ENCODE results near the gene KIFC3. TPM values are rescaled to one million over a fixed set of nuclear protein-coding genes. Genes with fewer than 3 reads are reported as not detected.
A peak's percentile ranks its signal among the peaks of the same experiment; 100 is the strongest.

KIFC3 gene
- total and polyA plus RNA-seq, 2 of the 13 experiments (the other 11 are each of a cell fraction or from before 2014, with no cell fraction given) = 42.1 to 45.3 TPM

GRCh38 chr16:57791195-57791892, 10.9 kb downstream of the KIFC3 start (continued):
- peak; percentile 46 for TF ChIP-seq ZNF687 (CRISPR knock-in tag; IDR thresholded peaks at IDR 0.05)
- TF ChIP-seq, protein P1, sequence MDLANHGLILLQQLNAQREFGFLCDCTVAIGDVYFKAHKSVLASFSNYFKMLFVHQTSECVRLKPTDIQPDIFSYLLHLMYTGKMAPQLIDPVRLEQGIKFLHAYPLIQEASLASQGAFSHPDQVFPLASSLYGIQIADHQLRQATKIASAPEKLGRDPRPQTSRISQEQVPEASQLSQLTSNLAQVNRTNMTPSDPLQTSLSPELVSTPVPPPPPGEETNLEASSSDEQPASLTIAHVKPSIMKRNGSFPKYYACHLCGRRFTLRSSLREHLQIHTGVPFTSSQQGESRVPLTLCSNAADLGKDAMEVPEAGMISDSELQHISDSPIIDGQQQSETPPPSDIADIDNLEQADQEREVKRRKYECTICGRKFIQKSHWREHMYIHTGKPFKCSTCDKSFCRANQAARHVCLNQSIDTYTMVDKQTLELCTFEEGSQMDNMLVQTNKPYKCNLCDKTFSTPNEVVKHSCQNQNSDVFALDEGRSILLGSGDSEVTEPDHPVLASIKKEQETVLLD (CRISPR knock-in tag; IDR thresholded peaks at IDR 0.05; ENCODE audit: low read depth) = no peak
- no peak for TF ChIP-seq ZNF788 (CRISPR knock-in tag; IDR thresholded peaks at IDR 0.05; ENCODE audit: borderline replicate concordance)

DNA sequence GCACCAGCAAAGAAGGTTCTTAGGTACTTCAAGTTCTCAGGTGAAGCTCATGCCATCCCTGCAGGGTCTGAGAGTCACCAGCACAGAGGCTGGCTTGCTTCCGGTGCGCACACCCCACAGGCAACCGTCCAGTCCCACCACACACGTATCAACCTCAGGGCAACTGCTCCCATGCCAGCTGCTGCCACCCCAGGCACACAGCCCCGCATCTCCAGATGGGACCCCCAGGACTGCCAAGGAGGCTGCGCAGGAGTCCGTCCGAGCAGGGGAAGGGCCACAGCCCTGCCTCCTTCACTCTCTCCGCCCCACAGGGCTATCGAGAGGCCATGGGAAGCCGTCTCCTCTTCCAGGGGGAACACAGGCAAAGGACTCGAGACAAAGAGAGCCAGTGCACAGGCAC, 13.3 kb downstream of the KIFC3 start:
- Histone ChIP-seq H3K9me3 (ENCODE audit: low read length) (no peaks in the 10 kb centered on the region), H3K9ac (ENCODE audit: insufficient read depth, low read depth, low read length) (no peak overlapping the region), H3K27me3 (ENCODE audit: control insufficient read depth in 1 of 2, insufficient read depth in 2 of 2, low read length in 2 of 2) (no peaks in the 10 kb centered on the region), H3K4me3 (replicated peaks in 1 of 3; ENCODE audit: insufficient read depth in 1 of 3, low read depth in 2 of 3, low read length in 3 of 3) (no peak overlapping the region), H3K4me2 (ENCODE audit: low read depth, low read length) (no peak overlapping the region), H3K36me3 (replicated peaks in 1 of 2; ENCODE audit: control insufficient read depth in 1 of 2, insufficient read depth in 2 of 2, low read length in 2 of 2) (peaks cover 27 to 57% of the 10 kb centered on the region in 2 experiments), H2AFZ (ENCODE audit: low read length) (no peak overlapping the region), H4K20me1 (ENCODE audit: insufficient read depth, low read length) (no peaks in the 10 kb centered on the region), H3K79me2 (ENCODE audit: insufficient read depth, low read length) (no peaks in the 10 kb centered on the region), H3K27ac (ENCODE audit: extremely low read length, insufficient read depth, low read length) (no peak overlapping the region), H3K4me1 (ENCODE audit: insufficient read depth, low read length) (peaks cover 23% of the 10 kb centered on the region)
- FAIRE-seq (no peak), ATAC-seq (no peak), DNase-seq (ENCODE audit: low spot score) (no peak)
- WGBS (ENCODE audit: low lambda C conversion rate) = 96% methylated on average over 10 of the region's 12 CpGs
- TF ChIP-seq ZNF768 (CRISPR knock-in tag; IDR thresholded peaks at IDR 0.05) (0 out of 2 replicates have a peak, but pooled peaks have one; percentile 13), ZNF777 (CRISPR knock-in tag; IDR thresholded peaks at IDR 0.05) (no peak)
- BruUV-seq (replicated peaks) = no TSS peak
- POLR2A ChIA-PET = interaction anchor here (8.1 kb wide), 1 partner anchor 10 kb away, joined by 141 read pairs; the partner anchor contains the start of gene KIFC3
- CTCF ChIA-PET (ENCODE audit: low intra/inter-chr PET ratio, low total read pairs) = no interaction called here
- in situ Hi-C loops (cut with HindIII; ENCODE audit: extremely low pct_ligation_motif_present, low pct_unique_long_range_greater_than_20kb) = no loop called here
- intact Hi-C loops (cut with micrococcal nuclease; ENCODE audit: unreplicated experiment) = no loop called here

Data from HepG2 (cell line).